Measurements from ENCODE around the gene ADM2. TPM values are rescaled to one million over a fixed set of nuclear protein-coding genes. Genes with fewer than 3 reads are reported as not detected.

The ADM2 gene
- total and polyA plus RNA-seq, 3 experiments from 2014 or later: 0.24 to 3.5 (median 3.4) TPM

DNA sequence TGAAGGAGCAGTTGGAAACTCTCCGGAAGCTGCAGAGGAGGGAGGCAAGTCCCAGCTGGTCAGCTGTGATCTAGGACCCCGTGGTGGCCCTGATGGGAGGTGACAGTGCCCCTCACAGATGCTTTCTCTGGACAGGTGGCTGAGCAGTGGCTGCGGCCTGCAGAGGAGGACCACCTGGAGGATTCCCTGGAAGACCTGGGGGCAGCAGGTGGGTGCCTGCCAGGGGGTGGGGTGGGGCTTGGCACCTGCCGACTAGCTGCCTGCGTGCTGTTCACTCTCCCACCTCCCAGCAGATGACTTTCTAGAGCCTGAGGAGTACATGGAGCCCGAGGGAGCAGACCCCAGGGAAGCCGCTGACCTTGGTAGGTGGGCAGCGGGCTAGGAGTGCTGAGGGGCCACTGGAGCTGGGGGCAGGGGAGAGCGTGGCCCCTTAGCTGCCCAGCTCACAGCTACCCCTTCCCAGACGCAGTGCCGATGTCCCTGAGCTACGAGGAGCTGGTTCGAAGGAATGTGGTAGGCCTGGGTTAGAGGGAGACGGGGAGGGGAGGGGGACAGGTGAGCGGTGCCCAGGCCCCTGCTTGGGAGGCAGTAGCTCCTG lies 41.0 kb downstream of the ADM2 start:
- CTCF ChIA-PET: interaction anchor here (1.0 to 1.1 kb wide), 3 partner anchors 12 to 24 kb away, joined by 3 to 4 read pairs (median 3); partner anchors contain the start of gene NCAPH2
- Histone ChIP-seq H3K4me1 (ENCODE audit: insufficient read depth, low read length) (peaks cover 20% of the 10 kb centered on the region), H3K4me3 (ENCODE audit: low read length) (no peak overlapping the region), H3K27me3 (ENCODE audit: insufficient read depth, low read length, poor library complexity, severe bottlenecking) (no peaks in the 10 kb centered on the region), H3K36me3 (ENCODE audit: insufficient read depth, low read length) (peaks cover 9% of the 10 kb centered on the region), H3K9me3 (ENCODE audit: low read length) (no peaks in the 10 kb centered on the region), H3K27ac (ENCODE audit: low read depth, low read length) (no peak overlapping the region)
- Mint-ChIP-seq H3K9me3 (no peaks in the 10 kb centered on the region), H3K4me1 (peaks cover 12 to 20% (median 15%) of the 10 kb centered on the region in 3 donors), H3K4me3 (no peak overlapping the region), H3K27me3 (no peaks in the 10 kb centered on the region), H3K36me3 (peaks cover 0 to 52% (median 3%) of the 10 kb centered on the region in 3 donors), H3K27ac (no peak overlapping the region)
- POLR2A ChIA-PET: no interaction called here
- DNase-seq: no peak

DNA sequence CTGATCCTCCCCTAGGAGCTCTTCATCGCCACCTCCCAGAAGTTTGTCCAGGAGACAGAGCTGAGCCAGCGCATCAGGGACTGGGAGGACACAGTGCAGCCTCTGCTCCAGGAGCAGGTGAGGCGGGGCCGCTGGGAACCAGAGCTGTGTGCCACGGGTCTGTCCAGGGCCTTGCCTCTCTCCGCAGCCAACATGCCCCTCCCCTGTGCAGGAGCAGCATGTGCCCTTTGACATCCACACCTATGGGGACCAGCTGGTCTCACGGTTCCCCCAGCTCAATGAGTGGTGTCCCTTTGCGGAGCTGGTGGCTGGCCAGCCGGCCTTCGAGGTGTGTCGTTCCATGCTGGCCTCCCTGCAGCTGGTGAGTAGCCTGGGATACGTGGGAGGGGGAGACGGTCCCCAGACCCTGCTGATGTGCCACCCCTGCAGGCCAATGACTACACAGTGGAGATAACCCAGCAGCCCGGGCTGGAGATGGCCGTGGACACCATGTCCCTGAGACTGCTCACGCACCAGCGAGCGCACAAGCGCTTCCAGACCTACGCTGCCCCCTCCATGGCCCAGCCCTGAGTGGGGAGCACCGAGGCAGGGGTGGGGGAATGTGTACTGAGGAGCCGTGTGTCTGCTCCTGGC lies 41.6 kb downstream of the ADM2 start:
- Histone ChIP-seq H3K4me3 (ENCODE audit: low read length) (no peak overlapping the region), H3K9me3 (ENCODE audit: low read length) (no peaks in the 10 kb centered on the region), H3K27ac (ENCODE audit: low read depth, low read length) (no peak overlapping the region), H3K27me3 (ENCODE audit: insufficient read depth, low read length, poor library complexity, severe bottlenecking) (no peaks in the 10 kb centered on the region), H3K36me3 (ENCODE audit: insufficient read depth, low read length) (peaks cover 3% of the 10 kb centered on the region), H3K4me1 (ENCODE audit: insufficient read depth, low read length) (peaks cover 21% of the 10 kb centered on the region)
- CTCF ChIA-PET: interaction anchor here (1.0 to 3.6 kb wide), 4 partner anchors 12 to 41 kb away, joined by 3 to 58 read pairs (median 4); partner anchors contain the start of genes NCAPH2 and SYCE3
- Mint-ChIP-seq H3K9me3 (no peaks in the 10 kb centered on the region), H3K4me1 (peaks cover 18 to 27% (median 20%) of the 10 kb centered on the region in 3 donors), H3K36me3 (peaks cover 0 to 46% (median 3%) of the 10 kb centered on the region in 3 donors), H3K4me3 (peak overlapping the region in 3 of 7 donors; percentile 5 to 55 (median 50)), H3K27me3 (no peaks in the 10 kb centered on the region), H3K27ac (peak overlapping the region in 1 of 8 donors; percentile 23)
- no peak for DNase-seq
- POLR2A ChIA-PET: no interaction called here

- DNase-seq: no peak
- CTCF ChIA-PET: interaction anchor here (1.1 to 6.7 kb wide), 4 partner anchors 13 to 97 kb away, joined by 4 to 91 read pairs (median 66); partner anchors contain the start of genes LMF2, NCAPH2 and SYCE3
- Mint-ChIP-seq H3K4me1 (peaks cover 18 to 32% (median 24%) of the 10 kb centered on the region in 3 donors), H3K4me3 (peak overlapping the region in 5 of 7 donors; percentile 15 to 88 (median 50)), H3K36me3 (peaks cover 0 to 41% (median 3%) of the 10 kb centered on the region in 3 donors), H3K27ac (peak overlapping the region in 1 of 8 donors; percentile 23), H3K9me3 (no peaks in the 10 kb centered on the region), H3K27me3 (no peaks in the 10 kb centered on the region)
- Histone ChIP-seq H3K27ac (ENCODE audit: low read depth, low read length) (no peak overlapping the region), H3K4me3 (ENCODE audit: low read length) (no peak overlapping the region), H3K27me3 (ENCODE audit: insufficient read depth, low read length, poor library complexity, severe bottlenecking) (no peaks in the 10 kb centered on the region), H3K4me1 (ENCODE audit: insufficient read depth, low read length) (peaks cover 21% of the 10 kb centered on the region), H3K36me3 (ENCODE audit: insufficient read depth, low read length) (no peaks in the 10 kb centered on the region), H3K9me3 (ENCODE audit: low read length) (no peaks in the 10 kb centered on the region)
- POLR2A ChIA-PET: no interaction called here
Measured at GRCh38 chr22:50523458-50523805, 42.1 kb downstream of the ADM2 start.

- POLR2A ChIA-PET: interaction anchor here (1.0 to 4.9 kb wide), 9 partner anchors 12 to 334 kb away, joined by 4 to 93 read pairs (median 12); partner anchors contain the start of genes CHKB, LMF2, NCAPH2 and TUBGCP6
- H3K4me3 ChIP-seq (ENCODE audit: low read length): peak overlapping the region; percentile 64
Measured at GRCh38 chr22:50523806-50524675, 42.7 kb downstream of the ADM2 start.

GRCh38 chr22:50524676-50525103 lies 43.3 kb downstream of the ADM2 start:
- Histone ChIP-seq H3K27ac (ENCODE audit: low read depth, low read length) (peak overlapping the region; percentile 80), H3K9me3 (ENCODE audit: low read length) (no peaks in the 10 kb centered on the region), H3K27me3 (ENCODE audit: insufficient read depth, low read length, poor library complexity, severe bottlenecking) (no peaks in the 10 kb centered on the region), H3K4me1 (ENCODE audit: insufficient read depth, low read length) (peaks cover 21% of the 10 kb centered on the region), H3K36me3 (ENCODE audit: insufficient read depth, low read length) (no peaks in the 10 kb centered on the region), H3K4me3 (ENCODE audit: low read length) (peak overlapping the region; percentile 64)
- POLR2A ChIA-PET: interaction anchor here (1.0 to 4.9 kb wide), 13 partner anchors 13 to 334 kb away, joined by 4 to 93 read pairs (median 10); partner anchors contain the start of genes ADM2, ARSA, CHKB and KLHDC7B
- DNase-seq: no peak
- Mint-ChIP-seq H3K27me3 (no peaks in the 10 kb centered on the region), H3K4me3 (peak overlapping the region; percentile 85 to 93 (median 89)), H3K9me3 (no peaks in the 10 kb centered on the region), H3K36me3 (peaks cover 0 to 31% (median 3%) of the 10 kb centered on the region in 3 donors), H3K27ac (peak overlapping the region; percentile 85 to 99 (median 86)), H3K4me1 (peaks cover 21 to 38% (median 27%) of the 10 kb centered on the region in 3 donors)
- CTCF ChIA-PET: interaction anchor here (1.0 to 6.7 kb wide), 17 partner anchors 10 to 334 kb away, joined by 3 to 91 read pairs (median 18); partner anchors contain the start of genes HDAC10, KLHDC7B, LMF2 and MAPK11

More at GRCh38 chr22:50523806-50524675, 42.7 kb downstream of the ADM2 start:
- peak overlapping the region; percentile 80 for H3K27ac ChIP-seq (ENCODE audit: low read depth, low read length)
- H3K27me3 ChIP-seq (ENCODE audit: insufficient read depth, low read length, poor library complexity, severe bottlenecking): no peaks in the 10 kb centered on the region
- H3K36me3 ChIP-seq (ENCODE audit: insufficient read depth, low read length): no peaks in the 10 kb centered on the region
- no peaks in the 10 kb centered on the region for H3K9me3 ChIP-seq (ENCODE audit: low read length)
- H3K36me3 Mint-ChIP-seq: peaks cover 0 to 36% (median 3%) of the 10 kb centered on the region in 3 donors
- H3K4me3 Mint-ChIP-seq: peak overlapping the region; percentile 85 to 93 (median 89)
- peak overlapping the region; percentile 85 to 99 (median 86) for H3K27ac Mint-ChIP-seq
- no peak for DNase-seq
- no peaks in the 10 kb centered on the region for H3K27me3 Mint-ChIP-seq
- CTCF ChIA-PET: interaction anchor here (1.8 to 6.7 kb wide), 8 partner anchors 9 to 273 kb away, joined by 5 to 91 read pairs (median 66); partner anchors contain the start of genes HDAC10, KLHDC7B, LMF2 and NCAPH2
- H3K9me3 Mint-ChIP-seq: no peaks in the 10 kb centered on the region
- peaks cover 21 to 37% (median 27%) of the 10 kb centered on the region in 3 donors for H3K4me1 Mint-ChIP-seq
- peaks cover 21% of the 10 kb centered on the region for H3K4me1 ChIP-seq (ENCODE audit: insufficient read depth, low read length)

GRCh38 chr22:50525104-50525857 lies 43.9 kb downstream of the ADM2 start, which contains the start of gene SCO2:
Gene SCO2 (minus strand): TSS chr22:50525598. CDS start chr22:50524411, 1,187 bp downstream.
- H3K27me3 Mint-ChIP-seq: no peaks in the 10 kb centered on the region
- Histone ChIP-seq H3K9me3 (ENCODE audit: low read length) (no peaks in the 10 kb centered on the region), H3K4me3 (ENCODE audit: low read length) (peak within 1 kb of the TSS; percentile 64), H3K27me3 (ENCODE audit: insufficient read depth, low read length, poor library complexity, severe bottlenecking) (no peaks in the 10 kb centered on the region), H3K27ac (ENCODE audit: low read depth, low read length) (peak within 1 kb of the TSS; percentile 80), H3K4me1 (ENCODE audit: insufficient read depth, low read length) (peaks cover 23% of the 10 kb centered on the region), H3K36me3 (ENCODE audit: insufficient read depth, low read length) (no peaks in the 10 kb centered on the region)
- H3K4me3 Mint-ChIP-seq: peak within 1 kb of the TSS; percentile 85 to 93 (median 89)
- peak; percentile 96 to 99 (median 97) for DNase-seq
- POLR2A ChIA-PET: interaction anchor here (0.9 to 4.9 kb wide), 24 partner anchors 8 to 335 kb away, joined by 3 to 93 read pairs (median 6); partner anchors contain the start of genes ADM2, ARSA, CHKB and CPT1B
- H3K4me1 Mint-ChIP-seq: peaks cover 21 to 38% (median 27%) of the 10 kb centered on the region in 3 donors
- H3K36me3 Mint-ChIP-seq: peaks cover 0 to 26% (median 3%) of the 10 kb centered on the region in 3 donors
- CTCF ChIA-PET: interaction anchor here (0.8 to 6.7 kb wide), 55 partner anchors 8 to 334 kb away, joined by 3 to 91 read pairs (median 5); partner anchors contain the start of genes ADM2, ARSA, CHKB and DENND6B
- H3K9me3 Mint-ChIP-seq: no peaks in the 10 kb centered on the region
- H3K27ac Mint-ChIP-seq: peak within 1 kb of the TSS; percentile 85 to 99 (median 88)

All from CD8-positive, alpha-beta memory T cell (primary cell).